ENCODE measurements around the gene CSTF1. TPM values are rescaled to one million over a fixed set of nuclear protein-coding genes. Genes with fewer than 3 reads are reported as not detected.
A peak's percentile ranks its signal among the peaks of the same experiment; 100 is the strongest.

Gene CSTF1
- total and polyA plus RNA-seq, 2 donors from 2014 or later = 16.2 to 30.7 TPM

DNA sequence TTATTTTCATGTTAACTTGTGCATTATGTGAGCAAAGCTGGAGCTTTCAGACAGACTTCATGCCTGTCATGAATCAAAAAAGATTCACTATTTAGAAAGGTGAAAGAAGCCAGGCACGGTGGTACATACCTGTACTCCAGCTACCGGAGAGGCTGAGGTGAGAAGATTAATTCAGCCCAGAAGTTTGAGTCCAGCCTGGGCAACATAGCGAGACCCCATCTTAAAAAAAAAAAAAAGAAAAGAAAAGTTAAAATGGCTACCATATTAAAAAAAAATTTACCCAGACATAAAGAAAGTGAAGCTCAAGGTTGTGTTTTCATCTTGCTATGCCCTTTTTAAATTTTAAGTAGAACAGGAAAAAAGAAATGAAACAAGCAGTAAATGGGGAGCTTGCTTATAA lies 20.5 kb downstream of the CSTF1 start:
- Histone ChIP-seq H3K9ac (ENCODE audit: low read length in 3 of 3) (no peak overlapping the region), H3K4me3 (ENCODE audit: low read length in 3 of 3) (peak overlapping the region in 1 of 3 donors; percentile 32), H3K4me1 (ENCODE audit: control insufficient read depth in 2 of 3, insufficient read depth in 2 of 3, low read depth in 1 of 3, low read length in 3 of 3) (peaks cover 0 to 3% (median 0%) of the 10 kb centered on the region in 3 donors), H3K36me3 (ENCODE audit: control insufficient read depth in 2 of 3, insufficient read depth in 3 of 3, low read length in 3 of 3) (no peaks in the 10 kb centered on the region), H3K9me3 (ENCODE audit: control insufficient read depth in 2 of 3, insufficient read depth in 1 of 3, low read length in 3 of 3) (no peaks in the 10 kb centered on the region), H3K27ac (ENCODE audit: low read depth in 2 of 2, low read length in 2 of 2) (no peak overlapping the region), H3K27me3 (ENCODE audit: control insufficient read depth, insufficient read depth, low read length) (no peaks in the 10 kb centered on the region)
- DNase-seq (no peak), FAIRE-seq (no peak)
- intact Hi-C loops (cut with DNase I) = no loop called here
- TF ChIP-seq, protein P1, sequence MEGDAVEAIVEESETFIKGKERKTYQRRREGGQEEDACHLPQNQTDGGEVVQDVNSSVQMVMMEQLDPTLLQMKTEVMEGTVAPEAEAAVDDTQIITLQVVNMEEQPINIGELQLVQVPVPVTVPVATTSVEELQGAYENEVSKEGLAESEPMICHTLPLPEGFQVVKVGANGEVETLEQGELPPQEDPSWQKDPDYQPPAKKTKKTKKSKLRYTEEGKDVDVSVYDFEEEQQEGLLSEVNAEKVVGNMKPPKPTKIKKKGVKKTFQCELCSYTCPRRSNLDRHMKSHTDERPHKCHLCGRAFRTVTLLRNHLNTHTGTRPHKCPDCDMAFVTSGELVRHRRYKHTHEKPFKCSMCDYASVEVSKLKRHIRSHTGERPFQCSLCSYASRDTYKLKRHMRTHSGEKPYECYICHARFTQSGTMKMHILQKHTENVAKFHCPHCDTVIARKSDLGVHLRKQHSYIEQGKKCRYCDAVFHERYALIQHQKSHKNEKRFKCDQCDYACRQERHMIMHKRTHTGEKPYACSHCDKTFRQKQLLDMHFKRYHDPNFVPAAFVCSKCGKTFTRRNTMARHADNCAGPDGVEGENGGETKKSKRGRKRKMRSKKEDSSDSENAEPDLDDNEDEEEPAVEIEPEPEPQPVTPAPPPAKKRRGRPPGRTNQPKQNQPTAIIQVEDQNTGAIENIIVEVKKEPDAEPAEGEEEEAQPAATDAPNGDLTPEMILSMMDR (IDR thresholded peaks at IDR 0.05; ENCODE audit: borderline replicate concordance, extremely low read depth, insufficient read depth) = no peak

DNA sequence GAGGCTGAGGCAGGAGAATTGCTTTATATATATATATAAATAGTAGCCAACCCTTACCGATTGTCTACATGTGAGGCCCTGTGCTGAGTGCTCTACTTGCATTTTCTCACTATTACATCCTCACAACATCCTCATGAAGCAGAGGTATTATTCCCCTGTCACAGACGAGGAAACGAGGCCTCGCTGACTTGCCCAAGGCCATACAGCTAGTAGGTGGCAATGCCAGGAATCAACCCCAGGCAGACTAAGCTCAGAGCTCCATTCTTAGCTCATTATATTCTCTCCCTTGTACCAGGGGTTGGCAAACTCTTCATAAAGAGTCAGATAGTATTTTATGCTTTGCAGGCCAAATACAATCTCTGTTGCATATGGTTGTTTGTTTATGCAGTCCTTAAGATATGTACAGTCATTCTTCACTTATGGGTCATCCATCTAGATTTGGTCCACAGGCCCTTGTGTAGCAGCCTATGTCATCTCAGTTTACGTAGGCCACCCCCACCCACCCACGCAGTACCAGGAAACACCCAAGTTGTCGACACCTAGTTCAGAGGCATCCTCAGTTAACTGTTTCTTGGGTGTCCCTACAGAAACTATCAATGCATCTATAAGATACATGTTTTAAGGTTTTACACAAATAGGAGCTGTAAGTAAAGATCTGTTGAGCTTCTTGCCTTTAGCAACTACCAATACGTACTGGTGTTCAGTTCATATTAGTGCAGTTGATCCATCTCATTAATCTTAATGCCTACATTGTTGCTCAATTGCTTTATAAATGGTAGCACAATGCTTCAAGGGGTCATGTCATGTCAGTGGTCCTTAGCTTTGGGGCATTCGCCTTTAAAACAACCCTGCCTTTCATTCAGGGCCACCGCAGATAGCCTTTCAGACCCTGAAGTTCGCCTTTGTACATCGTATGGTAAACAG lies 22.7 kb downstream of the CSTF1 start:
- no peaks in the 10 kb centered on the region for H3K9me3 ChIP-seq (ENCODE audit: control insufficient read depth in 2 of 3, insufficient read depth in 1 of 3, low read length in 3 of 3)
- no peaks in the 10 kb centered on the region for H3K36me3 ChIP-seq (ENCODE audit: control insufficient read depth in 2 of 3, insufficient read depth in 3 of 3, low read length in 3 of 3)
- H3K9ac ChIP-seq (ENCODE audit: low read length in 3 of 3) = no peak overlapping the region
- TF ChIP-seq, protein P1 (IDR thresholded peaks at IDR 0.05; ENCODE audit: borderline replicate concordance, extremely low read depth, insufficient read depth) = no peak
- peaks cover 0 to 3% (median 0%) of the 10 kb centered on the region in 3 donors for H3K4me1 ChIP-seq (ENCODE audit: control insufficient read depth in 2 of 3, insufficient read depth in 2 of 3, low read depth in 1 of 3, low read length in 3 of 3)
- FAIRE-seq = no peak
- intact Hi-C loops (cut with DNase I) = no loop called here
- H3K27me3 ChIP-seq (ENCODE audit: control insufficient read depth, insufficient read depth, low read length) = no peaks in the 10 kb centered on the region
- no peak overlapping the region for H3K27ac ChIP-seq (ENCODE audit: low read depth in 2 of 2, low read length in 2 of 2)
- DNase-seq = no peak
- H3K4me3 ChIP-seq (ENCODE audit: low read length in 3 of 3) = no peak overlapping the region

DNA sequence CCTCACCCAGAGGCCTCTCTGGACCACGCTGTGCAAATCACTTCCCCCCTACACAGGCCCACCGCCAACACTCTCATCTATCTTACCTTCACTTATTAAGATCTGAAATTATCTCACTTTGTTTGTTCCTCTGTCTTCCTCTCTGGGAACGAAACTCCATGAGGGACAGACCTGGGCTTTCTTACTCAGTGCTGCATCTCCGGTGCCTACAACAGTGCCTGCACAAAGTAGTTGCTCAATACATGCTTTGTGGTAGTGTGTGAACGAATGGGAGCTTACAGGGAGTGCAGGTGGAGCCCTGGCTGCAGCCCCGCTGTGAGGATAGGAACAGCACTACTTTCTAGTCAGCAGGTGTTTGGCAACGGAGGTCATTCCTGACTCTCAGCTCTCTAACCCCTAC lies 25.0 kb downstream of the CSTF1 start:
- Histone ChIP-seq H3K36me3 (ENCODE audit: control insufficient read depth in 2 of 3, insufficient read depth in 3 of 3, low read length in 3 of 3) (no peaks in the 10 kb centered on the region), H3K9ac (ENCODE audit: low read length in 3 of 3) (no peak overlapping the region), H3K9me3 (ENCODE audit: control insufficient read depth in 2 of 3, insufficient read depth in 1 of 3, low read length in 3 of 3) (no peaks in the 10 kb centered on the region), H3K27me3 (ENCODE audit: control insufficient read depth, insufficient read depth, low read length) (no peaks in the 10 kb centered on the region), H3K27ac (ENCODE audit: low read depth in 2 of 2, low read length in 2 of 2) (no peak overlapping the region), H3K4me1 (ENCODE audit: control insufficient read depth in 2 of 3, insufficient read depth in 2 of 3, low read depth in 1 of 3, low read length in 3 of 3) (no peaks in the 10 kb centered on the region), H3K4me3 (ENCODE audit: low read length in 3 of 3) (no peak overlapping the region)
- intact Hi-C loops (cut with DNase I) = no loop called here
- FAIRE-seq (no peak), DNase-seq (no peak)
- TF ChIP-seq, protein P1 (IDR thresholded peaks at IDR 0.05; ENCODE audit: borderline replicate concordance, extremely low read depth, insufficient read depth) = no peak
